Activated T-helper 2 cell treated with anti-CD3 and anti-CD28 coated beads, Interferon-gamma antibody, Interleukin-2, Interleukin-4, amounts not matched to agents 10 μg/mL and 5 μg/mL and 100 μg/mL, durations not matched to agents 14 hours and 24 hours and 36 hours (primary cell): Measurements from ENCODE around the gene WBP2NL. TPM values are rescaled to one million over a fixed set of nuclear protein-coding genes. Genes with fewer than 3 reads are reported as not detected.
A peak's percentile ranks its signal among the peaks of the same experiment; 100 is the strongest.

Source experiments
- DNase-seq: peaks from one replicate; pipeline ENCODE4 v3.0.0; 2021; ENCODE audit warnings: low spot score
- H3K27ac Mint-ChIP-seq: one replicate; pipeline ENCODE4 v1.8.0; 2021; ENCODE audit warnings: mixed read lengths
- H3K27me3 Mint-ChIP-seq: one replicate; pipeline ENCODE4 v1.8.0; 2021; ENCODE audit warnings: low read depth, mixed read lengths
- H3K36me3 Mint-ChIP-seq: one replicate; pipeline ENCODE4 v1.8.0; 2021; ENCODE audit warnings: low read depth, mixed read lengths
- H3K4me1 Mint-ChIP-seq: one replicate; pipeline ENCODE4 v1.8.0; 2021; ENCODE audit warnings: low read depth, mixed read lengths
- H3K4me3 Mint-ChIP-seq: one replicate; pipeline ENCODE4 v1.8.0; 2021; ENCODE audit warnings: low read depth, mild to moderate bottlenecking, moderate library complexity, mixed read lengths
- H3K9me3 Mint-ChIP-seq: one replicate; pipeline ENCODE4 v1.8.0; 2021; ENCODE audit warnings: mixed read lengths
- intact Hi-C: fragments of 100-400 bp; cut with micrococcal nuclease; formaldehyde crosslinking; loops from one replicate; pipeline ENCODE4 v1.15.1; 2023
- total RNA-seq: library from RNA; stranded (reverse); gene quantifications from 2 replicates; pipeline ENCODE4 v1.2.3, GENCODE V29; 2022

The WBP2NL gene
- total RNA-seq, 1 donor from 2014 or later, result 1.3 TPM

DNA sequence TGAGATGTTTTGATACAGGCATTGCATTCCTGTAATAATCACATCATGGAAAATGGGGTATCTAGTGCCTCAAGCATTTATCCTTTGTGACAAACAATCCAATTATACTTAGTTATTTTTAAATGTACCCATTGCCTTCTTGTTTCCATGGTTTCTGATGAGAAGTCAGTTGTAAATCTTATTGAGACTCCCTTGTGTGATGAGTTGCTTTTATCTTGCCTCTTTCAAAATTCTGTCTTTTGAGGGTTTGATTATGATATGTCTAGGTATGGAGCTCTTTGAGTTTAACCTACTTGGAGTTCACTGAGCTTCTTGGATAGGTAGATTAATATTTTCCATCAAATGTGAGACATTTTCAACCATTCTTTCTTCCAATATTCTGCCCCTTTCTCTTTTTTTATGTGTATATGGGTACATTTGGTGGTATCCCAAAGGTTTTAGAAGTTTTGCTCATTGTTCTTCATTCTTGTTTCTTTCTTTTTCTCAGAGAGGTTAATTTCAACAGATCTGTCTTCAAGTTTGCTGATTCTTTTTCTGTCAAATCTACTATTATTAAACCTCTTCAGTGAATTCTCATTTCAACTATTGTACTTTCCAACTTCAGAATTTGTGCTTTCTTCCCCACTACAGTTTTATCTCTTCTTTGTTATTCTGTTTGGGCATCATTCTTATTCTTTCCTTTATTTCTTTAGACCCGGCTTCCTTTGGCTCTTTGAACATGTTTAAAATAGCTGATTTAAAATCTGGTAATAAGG, 58.3 kb downstream of the WBP2NL start:
- no peak overlapping the region for H3K4me3 Mint-ChIP-seq
- peaks cover 7% of the 10 kb centered on the region for H3K4me1 Mint-ChIP-seq
- peaks cover 57% of the 10 kb centered on the region for H3K36me3 Mint-ChIP-seq
- H3K27me3 Mint-ChIP-seq, result no peaks in the 10 kb centered on the region
- H3K27ac Mint-ChIP-seq, result no peak overlapping the region
- no peak for DNase-seq
- intact Hi-C loops, result no loop called here
- peaks cover 37% of the 10 kb centered on the region for H3K9me3 Mint-ChIP-seq

DNA sequence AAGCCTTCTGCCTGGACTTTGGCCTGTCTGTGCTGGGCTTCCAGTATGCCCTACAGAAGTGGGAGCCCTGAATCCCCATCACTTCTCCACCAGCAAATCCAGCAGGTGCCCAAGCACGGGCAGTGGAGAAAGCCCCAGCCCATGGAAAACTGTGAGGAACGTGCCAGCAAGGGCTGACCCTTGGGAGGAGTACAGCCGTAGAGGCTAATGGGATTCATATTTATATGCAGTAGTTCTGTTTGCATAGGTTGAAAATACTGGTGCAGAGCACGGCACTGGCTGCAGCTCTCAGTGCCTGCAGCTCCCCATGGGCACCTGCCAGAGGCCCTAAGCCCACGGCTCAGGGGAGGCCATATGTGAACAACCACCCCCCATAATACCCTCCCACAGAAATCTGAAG, 61.9 kb downstream of the WBP2NL start:
- intact Hi-C loops, result no loop called here
- H3K27ac Mint-ChIP-seq, result no peak overlapping the region
- no peak overlapping the region for H3K4me3 Mint-ChIP-seq
- H3K36me3 Mint-ChIP-seq, result peaks cover 82% of the 10 kb centered on the region
- no peaks in the 10 kb centered on the region for H3K27me3 Mint-ChIP-seq
- peaks cover 36% of the 10 kb centered on the region for H3K9me3 Mint-ChIP-seq
- peaks cover 7% of the 10 kb centered on the region for H3K4me1 Mint-ChIP-seq
- DNase-seq, result no peak

DNA sequence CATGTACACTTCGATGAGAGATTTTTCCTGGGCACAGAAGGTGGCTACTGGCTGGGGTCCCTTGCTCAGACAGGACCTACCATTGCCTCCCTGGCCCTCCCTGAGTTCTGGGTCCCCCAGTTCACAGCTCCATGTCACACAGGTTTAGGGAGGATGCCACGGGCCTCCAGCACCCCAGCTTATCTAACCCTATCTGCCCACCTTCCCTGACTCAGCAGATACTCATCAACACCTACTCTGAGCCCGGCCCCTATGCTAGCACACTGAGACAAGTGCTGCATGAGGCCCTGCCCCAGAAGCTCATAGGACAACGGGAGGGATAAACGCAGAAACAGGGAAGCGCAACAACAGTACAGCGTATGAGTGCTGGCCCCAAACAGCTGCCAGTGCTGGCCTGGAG, 62.5 kb downstream of the WBP2NL start:
- H3K36me3 Mint-ChIP-seq, result peaks cover 81% of the 10 kb centered on the region
- H3K4me3 Mint-ChIP-seq, result no peak overlapping the region
- intact Hi-C loops, result no loop called here
- no peak overlapping the region for H3K27ac Mint-ChIP-seq
- peaks cover 31% of the 10 kb centered on the region for H3K9me3 Mint-ChIP-seq
- no peaks in the 10 kb centered on the region for H3K27me3 Mint-ChIP-seq
- H3K4me1 Mint-ChIP-seq, result peaks cover 7% of the 10 kb centered on the region
- no peak for DNase-seq

DNA sequence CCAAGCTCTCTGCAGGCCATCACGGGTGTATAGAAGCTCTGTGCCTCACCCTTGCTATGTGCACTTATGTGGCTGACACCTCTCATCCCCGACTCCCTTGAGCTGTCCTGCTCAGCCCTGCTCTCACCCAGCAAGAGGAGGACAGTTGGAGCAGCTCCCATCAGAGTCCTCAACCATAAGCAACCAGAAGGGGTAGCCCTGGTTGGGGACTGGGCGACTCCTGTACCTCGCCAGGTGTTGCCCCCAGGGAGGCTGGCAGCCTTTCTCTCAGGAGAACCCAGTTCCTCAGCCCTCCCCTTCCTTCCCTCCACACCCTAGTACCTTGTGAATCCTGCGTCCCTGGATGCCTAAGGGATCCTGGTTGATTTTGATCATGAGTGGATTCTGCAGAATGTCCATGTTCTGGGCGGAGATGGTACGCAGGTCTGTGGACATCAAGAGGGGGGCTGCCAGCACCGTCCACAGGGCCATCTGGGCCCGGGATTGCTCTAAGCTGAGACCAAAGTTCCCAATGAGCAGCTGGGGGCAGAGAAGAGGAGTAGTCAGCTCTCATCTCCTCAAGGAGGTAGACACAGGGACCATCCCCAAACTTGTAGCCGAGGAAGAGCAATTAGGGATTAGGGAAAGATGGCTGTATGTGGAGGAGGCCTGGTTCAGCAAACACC, 64.0 kb downstream of the WBP2NL start:
- Mint-ChIP-seq H3K4me1 (peaks cover 7% of the 10 kb centered on the region), H3K9me3 (peaks cover 15% of the 10 kb centered on the region), H3K27ac (no peak overlapping the region), H3K4me3 (no peak overlapping the region), H3K36me3 (peaks cover 79% of the 10 kb centered on the region), H3K27me3 (no peaks in the 10 kb centered on the region)
- intact Hi-C loops, result no loop called here
- peak; percentile 5 for DNase-seq

DNA sequence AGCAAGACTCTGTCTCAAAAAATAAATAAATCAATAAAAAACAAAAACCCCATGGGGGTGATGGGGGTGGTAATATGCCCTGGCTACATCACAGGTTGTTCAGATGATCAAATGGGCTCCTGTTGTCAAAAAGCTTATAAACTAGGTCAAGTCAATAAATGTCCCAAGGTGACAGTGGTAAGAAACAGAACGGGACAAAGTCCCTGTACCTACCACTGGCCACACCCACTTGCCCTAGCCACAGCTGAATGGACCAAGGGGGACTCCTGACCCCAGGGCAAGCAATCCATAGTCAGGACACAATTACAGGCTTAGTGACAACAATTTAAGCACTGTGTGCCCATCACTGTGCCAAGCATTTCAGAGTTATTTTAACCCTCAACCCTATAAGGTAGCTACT, 66.0 kb downstream of the WBP2NL start:
- intact Hi-C loops, result no loop called here
- Mint-ChIP-seq H3K4me1 (peaks cover 10% of the 10 kb centered on the region), H3K27me3 (no peaks in the 10 kb centered on the region), H3K9me3 (no peaks in the 10 kb centered on the region), H3K4me3 (no peak overlapping the region), H3K27ac (no peak overlapping the region), H3K36me3 (peaks cover 69% of the 10 kb centered on the region)
- no peak for DNase-seq

DNA sequence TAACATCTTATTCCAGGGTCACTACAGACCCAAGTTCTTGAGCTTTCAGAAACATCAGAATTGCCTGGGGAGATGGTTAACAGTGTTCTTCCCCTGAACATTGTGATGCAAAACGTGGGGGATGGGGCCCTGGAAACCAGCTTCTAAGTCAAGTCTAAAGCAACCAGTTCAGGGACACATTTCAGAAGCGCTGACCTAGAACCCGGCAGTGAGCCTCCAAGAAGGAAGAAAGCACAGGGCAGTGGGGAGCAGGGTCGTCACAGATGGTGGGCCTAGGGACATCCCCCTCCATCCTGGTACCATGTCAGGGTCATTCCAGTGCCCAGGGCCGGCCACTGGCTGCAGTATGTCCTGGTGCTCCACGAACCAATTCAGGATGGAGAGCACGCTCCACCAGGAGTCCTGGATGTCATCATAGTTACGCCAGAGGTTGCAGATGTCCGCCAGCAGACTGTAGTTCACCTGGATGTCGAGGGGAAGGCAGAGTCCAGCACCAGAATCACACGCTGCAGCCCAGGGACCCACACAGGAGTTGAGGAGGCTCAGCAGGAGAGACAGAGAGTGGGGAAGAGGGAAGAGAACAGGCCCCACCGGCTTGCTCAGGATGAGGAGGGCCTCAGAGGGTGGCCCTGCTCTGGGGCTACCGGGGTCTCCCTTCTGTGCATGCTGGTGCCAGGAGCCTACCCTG, 67.0 kb downstream of the WBP2NL start:
- peaks cover 12% of the 10 kb centered on the region for H3K4me1 Mint-ChIP-seq
- peak; percentile 6 for DNase-seq
- H3K4me3 Mint-ChIP-seq, result no peak overlapping the region
- no peaks in the 10 kb centered on the region for H3K9me3 Mint-ChIP-seq
- H3K36me3 Mint-ChIP-seq, result peaks cover 59% of the 10 kb centered on the region
- H3K27me3 Mint-ChIP-seq, result no peaks in the 10 kb centered on the region
- no peak overlapping the region for H3K27ac Mint-ChIP-seq
- intact Hi-C loops, result no loop called here

DNA sequence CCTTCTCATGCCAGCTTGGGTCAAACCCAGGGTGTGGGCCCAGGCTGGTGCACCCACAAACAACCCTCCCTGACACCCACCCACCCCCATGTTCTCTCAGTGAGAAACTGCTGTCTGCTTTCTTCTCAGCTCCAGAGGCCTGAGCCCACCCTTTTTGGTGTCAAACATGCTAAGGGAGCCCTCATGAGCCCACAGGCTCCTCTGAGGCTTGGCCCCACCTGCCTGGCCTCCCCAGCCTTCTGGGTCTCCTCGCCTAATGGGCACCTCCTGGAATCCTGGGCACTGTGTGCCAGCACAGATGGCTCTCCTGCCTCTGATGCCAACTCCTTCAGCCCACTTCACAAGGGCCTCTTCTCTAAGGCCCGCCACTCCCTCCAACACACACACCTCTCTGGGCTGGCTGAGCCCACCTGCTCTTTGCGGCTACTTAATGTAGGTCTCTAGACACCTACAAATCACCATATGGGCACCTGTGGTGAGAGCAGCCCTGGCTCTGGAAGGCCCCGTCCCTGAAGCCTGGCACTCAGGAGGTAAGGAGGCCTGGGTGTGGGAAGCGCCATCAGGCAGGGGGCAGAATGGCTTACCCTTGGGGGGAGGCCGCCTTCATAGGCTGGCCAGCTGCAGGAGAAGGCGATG, 67.7 kb downstream of the WBP2NL start:
- intact Hi-C loops, result no loop called here
- Mint-ChIP-seq H3K4me1 (peaks cover 14% of the 10 kb centered on the region), H3K36me3 (peaks cover 53% of the 10 kb centered on the region), H3K9me3 (no peaks in the 10 kb centered on the region), H3K4me3 (no peak overlapping the region), H3K27ac (no peak overlapping the region), H3K27me3 (no peaks in the 10 kb centered on the region)
- DNase-seq, result peak; percentile 5

DNA sequence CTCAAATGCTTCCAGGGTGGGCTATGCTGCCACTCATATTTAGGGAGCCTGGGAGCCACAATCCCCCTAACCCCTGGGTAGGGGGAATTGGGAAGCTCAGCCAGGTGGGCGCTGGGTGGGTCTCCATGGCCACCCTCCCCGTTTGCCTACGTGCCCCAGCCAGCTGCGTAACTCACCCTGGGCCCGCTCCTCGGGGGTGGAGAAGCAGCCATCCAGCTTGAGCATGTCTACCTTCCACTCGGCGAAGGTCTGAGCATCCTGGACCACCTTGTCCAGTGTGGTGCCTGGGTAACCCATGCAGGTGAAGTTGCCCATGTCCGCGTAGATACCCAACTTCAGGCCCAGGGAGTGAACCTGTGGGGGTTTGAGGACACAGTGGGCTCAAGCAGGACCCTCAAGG, 68.3 kb downstream of the WBP2NL start:
- H3K36me3 Mint-ChIP-seq, result peaks cover 47% of the 10 kb centered on the region
- intact Hi-C loops, result no loop called here
- peak; percentile 7 for DNase-seq
- no peaks in the 10 kb centered on the region for H3K27me3 Mint-ChIP-seq
- H3K27ac Mint-ChIP-seq, result no peak overlapping the region
- peaks cover 20% of the 10 kb centered on the region for H3K4me1 Mint-ChIP-seq
- H3K9me3 Mint-ChIP-seq, result no peaks in the 10 kb centered on the region
- H3K4me3 Mint-ChIP-seq, result no peak overlapping the region

DNA sequence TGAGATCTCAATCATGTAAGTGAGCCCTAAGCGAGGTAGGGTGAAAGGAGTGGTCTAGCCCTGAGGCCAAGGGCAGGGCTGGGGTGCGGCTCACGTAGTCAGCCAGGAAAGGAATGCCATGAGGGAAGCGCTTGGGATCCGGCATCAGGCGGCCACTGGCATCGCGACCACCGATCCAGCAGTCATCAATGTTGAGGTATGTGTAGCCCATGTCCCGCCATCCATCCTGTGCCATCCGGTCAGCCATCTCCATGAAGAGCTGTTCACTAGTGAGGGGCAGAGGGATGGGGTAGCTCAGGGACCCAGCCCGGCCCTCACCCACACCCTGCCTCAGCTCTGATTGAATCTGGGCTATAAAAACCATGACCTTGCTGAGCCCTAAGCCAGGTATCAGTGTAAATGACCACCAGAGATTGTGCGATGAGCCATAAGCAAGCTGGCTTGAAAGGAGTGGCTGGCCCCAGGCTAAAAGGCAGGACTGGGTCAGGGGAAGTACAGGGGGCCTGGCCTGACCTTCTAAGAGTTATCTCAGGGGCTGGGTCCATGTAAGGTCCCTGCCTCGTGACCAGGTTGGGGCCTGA, 69.2 kb downstream of the WBP2NL start:
- Mint-ChIP-seq H3K9me3 (no peaks in the 10 kb centered on the region), H3K27me3 (no peaks in the 10 kb centered on the region), H3K4me1 (peaks cover 20% of the 10 kb centered on the region), H3K36me3 (peaks cover 41% of the 10 kb centered on the region), H3K4me3 (no peak overlapping the region), H3K27ac (no peak overlapping the region)
- DNase-seq, result no peak
- intact Hi-C loops, result no loop called here

DNA sequence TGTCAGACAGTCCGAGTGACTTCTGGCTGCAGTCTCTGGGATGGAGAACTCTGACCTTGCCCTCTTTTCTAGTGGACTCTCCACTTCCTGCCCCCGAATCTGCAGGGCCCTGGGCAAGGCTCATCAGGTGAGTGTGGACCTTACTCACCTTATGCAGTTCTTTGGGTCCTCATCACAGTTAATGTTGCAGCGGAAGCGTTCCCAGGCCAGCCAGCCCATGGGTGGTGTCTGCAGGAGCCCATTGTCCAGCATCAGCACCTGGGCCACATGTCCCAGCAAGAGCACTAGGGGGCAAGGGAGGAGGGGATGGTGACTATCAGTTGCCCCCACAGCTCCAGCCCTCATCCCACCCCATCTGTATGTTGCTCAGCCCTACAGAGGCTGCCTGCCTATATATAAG, 69.7 kb downstream of the WBP2NL start:
- no peak for DNase-seq
- no peak overlapping the region for H3K4me3 Mint-ChIP-seq
- no peak overlapping the region for H3K27ac Mint-ChIP-seq
- no peaks in the 10 kb centered on the region for H3K27me3 Mint-ChIP-seq
- intact Hi-C loops, result no loop called here
- no peaks in the 10 kb centered on the region for H3K9me3 Mint-ChIP-seq
- H3K4me1 Mint-ChIP-seq, result peaks cover 20% of the 10 kb centered on the region
- H3K36me3 Mint-ChIP-seq, result peaks cover 36% of the 10 kb centered on the region

DNA sequence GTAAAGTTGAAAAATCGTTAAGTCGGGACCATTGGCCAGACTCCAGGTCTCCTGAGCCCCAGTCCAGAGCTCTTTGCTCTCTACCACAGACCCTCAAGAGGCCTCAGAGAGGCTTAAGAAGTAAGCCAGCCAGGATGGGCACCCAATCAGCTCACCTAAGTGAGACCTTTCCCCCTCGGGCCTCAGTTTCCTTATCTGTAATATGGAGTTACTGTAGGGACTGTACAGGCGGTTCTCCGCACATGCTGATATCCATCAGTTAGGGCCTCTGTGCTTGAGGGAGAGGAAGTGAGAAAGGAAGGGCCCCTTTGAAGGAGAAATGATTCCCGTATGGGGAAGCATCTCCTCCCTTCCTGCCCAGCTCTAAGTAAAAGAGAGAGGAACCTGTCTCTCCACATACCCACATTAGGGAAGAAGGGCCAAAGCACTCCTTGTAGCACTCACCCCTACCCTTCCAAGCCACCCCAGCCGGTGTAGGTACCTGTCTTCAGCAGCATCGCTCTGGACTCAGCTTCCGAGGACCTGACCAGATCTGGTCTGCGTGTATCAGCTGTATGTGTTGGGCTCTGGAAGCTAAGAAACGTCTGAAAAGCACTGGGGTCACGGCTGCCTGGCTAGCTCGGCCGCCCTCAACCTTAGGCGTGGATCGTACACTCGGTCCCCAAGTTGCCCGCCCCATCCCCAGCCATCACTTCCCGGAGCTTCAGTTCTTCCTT, 71.4 kb downstream of the WBP2NL start:
- Mint-ChIP-seq H3K9me3 (no peaks in the 10 kb centered on the region), H3K27ac (peak overlapping the region; percentile 90), H3K4me1 (peaks cover 22% of the 10 kb centered on the region), H3K27me3 (no peaks in the 10 kb centered on the region), H3K4me3 (peak overlapping the region; percentile 83), H3K36me3 (peaks cover 27% of the 10 kb centered on the region)
- no peak for DNase-seq
- intact Hi-C loops, result loop anchor here (1.0 to 10.0 kb wide), 7 partner anchors 10 to 372 kb away; partner anchors contain the start of genes CENPM, SREBF2 and WBP2NL
